HG03097 (cell line): ENCODE data around the gene DLGAP4.

Experiments
- ATAC-seq: cut with Tn5 transposase; IDR thresholded peaks from one replicate; pipeline ENCODE4 v1.9.1; 2021; ENCODE audit not compliant: unreplicated experiment, low FRiP score

The DLGAP4 gene

DNA sequence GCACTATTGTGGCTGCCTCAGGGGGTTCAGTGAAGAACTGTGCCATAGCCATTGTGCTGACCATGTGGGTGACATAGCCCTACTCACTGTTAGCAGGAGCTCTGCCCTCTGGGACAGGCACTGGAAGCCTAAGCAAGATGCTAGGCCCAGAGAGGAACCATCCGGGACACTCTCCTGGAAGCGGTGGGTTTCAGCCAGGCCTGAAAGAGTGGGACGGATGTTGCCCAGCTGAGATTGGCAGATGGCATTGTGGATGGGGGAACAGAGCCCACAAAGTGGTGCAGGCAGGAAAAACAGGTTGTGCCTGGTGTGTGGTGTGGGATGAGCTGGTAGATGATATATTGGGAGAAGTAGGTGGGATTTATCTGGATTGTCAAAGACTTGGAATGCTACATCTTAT lies 40.1 kb downstream of the DLGAP4 start:
- ATAC-seq = no peak

DNA sequence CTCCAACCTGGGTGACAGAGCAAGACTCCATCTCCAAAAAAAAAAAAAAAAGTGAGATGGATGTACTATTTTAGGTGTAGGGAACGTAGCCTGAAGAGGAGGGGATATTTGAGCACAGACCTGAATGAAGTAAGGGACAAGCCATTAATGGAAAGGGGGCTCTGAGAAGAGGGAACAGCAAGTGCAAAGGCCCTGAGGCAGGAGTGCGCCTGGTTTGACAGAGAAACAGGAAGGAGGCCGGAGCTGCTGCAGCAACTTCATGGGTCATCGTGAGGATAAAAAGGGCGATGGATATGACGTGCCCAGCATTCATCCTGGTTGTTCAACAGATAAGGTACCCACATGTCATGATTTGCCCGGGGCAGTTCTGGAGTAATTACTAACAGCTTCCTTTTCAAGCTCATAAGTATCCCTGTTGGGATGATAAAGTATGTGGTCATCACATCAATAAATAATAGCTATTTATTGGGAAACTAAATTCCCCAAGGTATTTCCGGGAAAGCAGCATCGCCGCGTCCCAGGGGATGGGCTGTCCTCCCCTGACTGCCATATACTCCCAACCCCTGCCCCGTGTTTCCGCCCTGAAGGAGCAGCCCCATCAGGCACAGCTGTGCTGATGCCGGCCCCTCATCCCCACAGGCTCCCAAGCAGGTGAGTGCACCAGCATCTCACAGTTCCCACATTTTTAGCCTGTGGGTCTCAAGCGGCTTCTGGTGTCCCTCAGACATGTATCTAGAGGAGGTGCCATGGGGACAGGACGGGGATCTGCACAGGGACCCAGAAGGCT lies 43.4 kb downstream of the DLGAP4 start:
- ATAC-seq = no peak

GRCh38 chr20:36350439-36350838 lies 44.3 kb downstream of the DLGAP4 start:
- no peak for ATAC-seq

DNA sequence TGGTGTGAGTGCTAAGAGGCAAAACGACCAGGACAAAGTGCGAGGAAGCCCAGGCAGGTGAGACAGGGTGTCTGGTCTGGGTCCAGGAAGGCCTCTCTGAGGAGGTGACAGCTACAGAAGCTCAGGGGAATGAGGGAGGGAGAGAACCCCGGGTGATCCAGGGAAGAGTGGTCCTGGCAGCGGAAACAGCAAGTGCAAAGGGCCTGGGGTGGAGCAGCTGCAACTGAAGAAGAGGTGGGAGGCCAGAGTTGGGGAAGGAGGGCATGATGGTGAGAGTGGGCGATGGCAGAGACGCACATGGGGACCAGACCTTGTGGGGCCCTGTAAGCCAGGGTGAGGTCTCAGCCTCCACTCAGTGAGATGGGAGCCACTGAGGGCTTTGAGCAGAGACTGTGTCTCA lies 45.8 kb downstream of the DLGAP4 start:
- no peak for ATAC-seq

- ATAC-seq = no peak
Observed at GRCh38 chr20:36352843-36353553, 46.9 kb downstream of the DLGAP4 start.

DNA sequence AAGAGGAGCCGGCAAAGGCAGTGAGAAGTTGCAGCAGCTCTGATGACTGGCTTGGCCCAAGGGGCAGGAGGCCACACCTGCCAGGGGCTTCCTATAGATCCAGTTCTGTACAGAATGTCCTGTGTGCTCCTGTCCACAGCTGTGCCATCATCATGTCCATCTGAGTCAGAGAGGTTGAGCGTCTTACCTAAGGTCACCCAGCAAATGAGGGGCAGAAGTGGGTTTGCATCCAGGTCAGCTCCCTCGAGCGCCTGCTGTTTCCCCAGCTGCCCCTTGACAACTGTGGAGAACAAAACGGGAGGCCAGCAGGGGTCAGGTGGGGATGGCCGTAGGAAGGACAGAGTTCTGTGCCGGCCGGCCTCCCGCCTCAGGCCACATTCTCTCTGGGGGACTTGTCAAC lies 47.6 kb downstream of the DLGAP4 start:
- no peak for ATAC-seq

DNA sequence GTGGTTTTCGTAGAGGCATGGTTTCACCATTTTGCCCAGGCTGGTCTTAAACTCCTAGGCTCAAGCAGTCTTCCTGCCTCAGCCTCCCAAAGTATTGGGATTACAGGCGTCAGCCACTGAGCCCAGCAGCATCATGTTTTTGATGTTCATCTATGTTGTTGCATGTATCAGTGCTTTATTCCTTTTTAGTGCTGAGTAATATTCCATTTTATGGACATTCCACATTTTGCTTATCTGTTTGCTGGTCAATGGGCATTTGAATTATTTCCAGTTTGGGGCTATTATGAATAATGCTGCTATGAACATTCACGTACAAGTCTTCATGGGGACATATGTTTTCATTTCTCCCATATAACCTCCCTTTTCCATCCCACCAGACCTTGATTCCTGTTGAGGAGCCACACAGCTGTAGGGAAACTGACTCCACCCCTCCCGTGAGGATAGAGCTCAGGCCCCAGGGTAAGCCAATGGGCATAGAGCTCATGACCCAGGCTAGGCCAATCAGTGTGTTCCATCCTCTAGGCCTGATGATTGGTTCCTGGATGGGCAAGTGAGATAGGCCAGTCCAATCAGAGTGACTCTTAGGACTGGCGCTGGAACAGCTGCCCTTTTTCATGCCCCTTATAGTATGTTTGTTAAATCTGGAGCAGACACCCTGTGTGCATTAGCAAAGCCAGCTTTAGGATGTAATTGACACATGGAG lies 49.5 kb downstream of the DLGAP4 start:
- ATAC-seq = no peak

DNA sequence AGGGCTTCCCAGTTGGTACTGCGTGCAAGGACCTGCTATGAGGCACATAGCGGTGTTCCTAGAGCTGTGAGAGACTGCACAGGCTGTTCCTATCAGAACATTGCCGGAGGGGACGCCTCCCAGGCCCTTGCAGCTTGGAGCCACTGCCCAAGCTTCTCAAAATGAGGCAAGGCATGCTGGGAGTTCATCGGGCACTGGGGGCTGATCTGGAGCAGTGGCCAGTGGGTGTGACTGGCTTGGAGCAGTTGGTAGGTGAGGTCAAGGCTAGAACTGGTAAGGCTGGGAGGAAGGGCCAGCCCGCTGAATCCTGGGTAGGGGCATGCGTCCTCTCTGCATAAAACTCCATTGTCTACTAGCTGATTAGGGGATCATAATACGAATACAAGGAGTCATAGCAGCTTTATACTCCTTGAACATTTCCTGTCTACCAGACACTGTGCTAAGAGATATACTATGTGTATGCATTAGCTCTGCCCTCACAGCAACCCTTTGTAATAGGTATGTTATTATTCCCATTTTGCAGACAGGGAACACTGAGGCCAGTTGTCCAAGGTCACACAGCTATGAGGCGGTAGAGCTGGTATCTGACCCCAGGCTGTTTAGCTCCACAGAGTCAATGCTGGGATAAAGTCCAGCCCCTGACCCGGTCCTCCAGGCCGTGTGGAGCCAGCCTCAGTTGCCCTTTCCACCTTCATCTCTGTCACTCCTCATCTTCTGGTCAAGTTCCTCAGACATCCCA lies 53.7 kb downstream of the DLGAP4 start:
- no peak for ATAC-seq

DNA sequence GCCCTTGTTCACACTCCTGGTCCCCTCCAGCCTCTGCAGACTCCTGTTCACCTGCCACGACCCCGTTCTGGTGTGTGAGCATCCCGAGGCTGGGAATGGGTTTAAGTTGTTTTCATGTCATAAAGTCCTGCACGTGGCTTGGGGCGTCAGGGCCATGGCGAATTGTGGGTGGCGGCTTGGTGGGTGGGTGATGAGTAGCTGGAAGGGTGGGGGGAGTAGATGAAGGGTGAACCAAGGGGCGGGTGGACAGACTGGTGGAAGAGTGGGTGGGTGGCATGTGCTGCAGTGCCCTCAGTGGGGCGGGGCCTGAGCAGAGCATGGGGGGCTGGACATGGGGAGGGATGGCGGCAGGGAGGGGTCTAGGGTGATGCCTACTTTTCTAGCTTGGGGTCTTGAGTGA lies 54.3 kb downstream of the DLGAP4 start:
- ATAC-seq = no peak

DNA sequence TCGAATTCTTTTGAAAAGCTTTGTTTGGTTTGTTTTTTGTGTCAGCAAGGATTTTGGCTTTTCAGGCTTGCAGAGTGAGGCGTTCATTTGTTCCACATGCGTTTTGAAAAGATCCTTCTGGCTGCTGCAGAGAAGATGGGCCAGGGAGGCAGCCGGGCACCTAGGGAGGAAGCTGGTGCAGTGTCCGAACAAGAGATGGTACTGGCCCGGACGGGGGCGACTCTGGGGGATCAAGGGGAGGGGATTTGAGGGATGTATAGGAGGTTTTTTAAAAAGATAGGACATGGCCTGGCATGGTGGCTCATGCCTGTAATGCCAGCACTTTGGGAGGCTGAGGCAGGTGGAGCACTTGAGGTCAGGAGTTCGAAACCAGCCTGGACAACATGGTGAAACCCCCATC lies 55.3 kb downstream of the DLGAP4 start:
- ATAC-seq = no peak

DNA sequence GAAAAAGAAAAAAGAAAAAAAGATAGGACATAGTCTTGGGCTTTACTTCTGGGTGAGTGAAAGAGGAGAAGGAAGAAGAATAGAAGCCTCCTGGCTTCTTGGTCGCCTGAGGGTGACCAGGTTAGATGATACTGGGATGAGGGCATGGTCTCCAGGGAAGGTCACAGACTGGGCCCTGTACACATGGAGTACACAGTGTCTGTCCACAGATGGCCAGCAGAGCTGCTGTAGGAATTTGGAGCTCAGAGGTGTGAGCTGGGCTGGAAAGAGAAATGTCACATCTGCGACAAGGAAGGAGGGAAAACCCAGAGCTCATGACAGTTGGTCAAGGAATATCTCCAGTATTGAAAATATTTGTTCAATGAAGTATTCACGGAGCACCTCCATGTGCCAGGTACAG lies 56.1 kb downstream of the DLGAP4 start:
- no peak for ATAC-seq

GRCh38 chr20:36362978-36363713 lies 57.0 kb downstream of the DLGAP4 start:
- ATAC-seq = no peak

DNA sequence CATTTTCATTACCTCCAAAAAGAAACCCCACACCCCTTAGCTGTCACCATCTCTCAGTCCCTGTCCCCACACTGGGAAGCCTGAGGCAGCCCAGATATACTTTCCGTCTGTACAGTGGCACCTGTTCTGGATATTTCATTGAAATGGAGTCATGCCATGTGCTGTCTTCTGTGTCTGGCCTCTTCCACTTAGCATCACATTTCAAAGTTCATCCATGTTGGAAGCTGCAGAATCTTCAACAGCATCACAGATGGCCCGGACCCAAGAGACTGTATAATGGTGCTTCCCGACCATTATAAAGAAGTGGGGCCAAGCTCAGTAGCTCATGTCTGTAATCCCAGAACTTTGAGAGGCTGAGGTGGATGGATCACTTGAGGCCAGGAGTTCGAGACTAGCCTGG lies 58.4 kb downstream of the DLGAP4 start:
- ATAC-seq = no peak

- no peak for ATAC-seq
Observed at GRCh38 chr20:36366623-36367369, 60.7 kb downstream of the DLGAP4 start.

DNA sequence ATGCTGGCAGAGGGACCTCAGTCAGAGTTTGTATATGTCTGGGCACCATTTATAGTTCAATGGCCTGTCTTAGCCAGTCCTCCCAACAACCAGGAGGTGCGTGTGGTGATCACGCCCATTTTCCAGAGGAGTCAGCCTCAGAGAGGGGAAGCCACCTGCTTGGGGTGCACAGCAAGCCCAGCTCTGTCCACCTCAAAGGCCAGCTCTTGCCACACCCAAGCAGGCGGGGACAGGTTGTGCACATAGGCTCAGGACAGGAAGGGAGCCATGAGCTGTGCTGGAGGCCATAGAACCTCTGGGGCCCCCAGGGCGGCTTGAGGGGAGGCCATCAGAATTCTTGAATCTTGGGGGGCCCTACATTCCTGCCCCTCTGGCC lies 61.2 kb downstream of the DLGAP4 start:
- ATAC-seq = no peak

GRCh38 chr20:36367907-36368799 lies 62.0 kb downstream of the DLGAP4 start:
- ATAC-seq = no peak

DNA sequence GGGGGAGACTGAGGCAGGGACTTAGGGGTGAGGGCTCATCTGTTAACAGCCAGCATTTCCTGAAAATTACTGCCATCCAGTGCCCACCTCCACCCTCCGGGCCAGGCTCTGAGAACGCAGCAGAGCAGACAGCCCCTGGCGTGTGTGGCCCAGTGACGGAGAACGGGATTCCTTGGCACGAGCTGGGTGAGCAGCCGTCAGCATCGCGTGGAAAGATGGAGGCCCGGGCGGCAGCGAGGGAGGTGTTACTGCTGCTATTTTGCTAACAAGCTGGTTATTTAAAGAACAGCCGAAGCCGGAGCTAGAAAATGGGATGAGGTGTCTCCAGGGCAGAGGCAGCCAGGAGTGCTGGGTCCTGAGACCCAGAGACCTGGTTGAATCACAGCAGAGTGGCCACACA lies 62.7 kb downstream of the DLGAP4 start:
- no peak for ATAC-seq

- ATAC-seq = no peak
Observed at GRCh38 chr20:36369739-36370138, 63.6 kb downstream of the DLGAP4 start.
